Stimulated activated naive CD4-positive, alpha-beta T cell (primary cell): ENCODE measurements around the gene ADAP1.
A peak's percentile ranks its signal among the peaks of the same experiment; 100 is the strongest.
"Not testable (repeated sequence)": the region's sequence is repeated elsewhere in the genome, so short reads cannot be mapped to it uniquely, and the experiment has no call there.

Source experiments
- DNase-seq, 6 experiments: peaks; one replicate each; lab custom pipeline; 2025; lab: John Stamatoyannopoulos, UW

ADAP1 gene

DNA sequence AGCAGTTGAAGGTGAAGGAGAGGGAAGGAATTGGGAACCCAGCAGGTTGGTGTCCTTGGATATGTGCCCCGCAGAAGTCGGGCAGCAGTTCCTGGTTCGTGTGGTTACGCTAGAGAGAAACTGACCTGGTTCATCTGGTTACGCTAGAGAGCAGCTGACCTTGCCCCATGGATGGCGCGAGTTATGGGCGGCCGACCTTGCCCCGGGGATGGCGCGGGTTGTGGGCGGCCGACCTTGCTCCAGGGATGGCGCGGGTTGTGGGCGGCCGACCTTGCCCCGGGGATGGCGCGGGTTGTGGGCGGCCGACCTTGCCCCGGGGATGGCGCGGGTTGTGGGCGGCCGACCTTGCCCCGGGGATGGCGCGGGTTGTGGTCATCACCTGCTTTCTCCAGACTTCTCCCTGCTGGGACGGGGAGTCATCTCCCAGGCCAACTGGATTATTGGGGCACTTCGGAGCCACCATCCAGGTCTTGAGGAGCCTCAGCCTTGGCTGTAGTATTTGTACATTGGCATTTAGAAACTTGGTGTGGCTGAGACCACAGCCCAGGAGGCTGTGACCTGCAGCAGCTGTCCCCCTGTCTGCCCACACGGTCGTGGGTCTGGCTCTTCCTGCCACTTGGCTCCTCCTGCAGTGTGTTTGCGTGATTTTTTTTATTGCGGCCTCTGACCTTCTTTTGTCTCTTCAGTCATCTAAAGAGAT, 72.0 kb downstream of the ADAP1 start:
- DNase-seq: no peak

GRCh38 chr7:881441-882234, 72.8 kb downstream of the ADAP1 start:
- DNase-seq: no peak

- DNase-seq: no peak
Observed at GRCh38 chr7:880450-880849, 74.0 kb downstream of the ADAP1 start.

DNA sequence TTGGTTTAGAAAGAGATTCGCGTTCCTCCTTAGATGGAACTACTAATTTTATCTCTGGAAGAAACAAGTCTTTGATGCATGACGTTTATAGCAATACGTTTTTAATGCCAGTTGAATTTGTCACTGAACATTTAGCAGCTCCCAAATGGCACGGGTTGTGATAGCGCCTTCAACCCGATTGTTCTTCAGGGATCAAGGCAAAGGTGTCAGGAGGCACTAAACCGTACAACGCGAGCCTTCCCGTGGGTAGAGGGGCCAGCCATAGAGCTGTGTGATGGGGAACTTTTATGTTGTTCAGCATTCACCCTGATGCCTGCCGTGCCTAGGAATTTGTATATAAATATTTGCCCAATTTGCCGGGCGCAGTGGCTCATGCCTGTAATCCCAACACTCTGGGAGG, 74.8 kb downstream of the ADAP1 start:
- DNase-seq: no peak

- no peak for DNase-seq
Observed at GRCh38 chr7:879093-879492, 75.4 kb downstream of the ADAP1 start.

- DNase-seq: peak in 1 of 6 experiments; percentile 26
Observed at GRCh38 chr7:877312-878232, 76.9 kb downstream of the ADAP1 start.

DNA sequence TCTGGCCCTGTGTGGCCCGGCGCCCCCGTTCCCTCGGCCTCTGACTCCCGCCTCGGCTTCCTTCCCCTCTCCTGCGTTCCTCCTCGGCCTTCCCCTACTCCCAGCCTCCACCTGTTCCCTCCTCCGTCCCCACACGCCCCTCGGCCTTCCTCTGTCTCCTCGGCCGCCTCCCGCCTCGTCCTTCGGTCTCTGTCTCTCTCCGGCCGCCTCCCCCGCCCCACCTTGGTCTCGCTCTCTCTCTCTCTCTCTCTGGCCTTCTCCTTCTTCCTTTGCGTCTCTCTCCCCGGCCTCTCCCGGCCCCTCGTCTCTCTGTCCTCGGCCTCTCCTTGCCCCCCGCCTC, 77.5 kb downstream of the ADAP1 start:
- DNase-seq: no peak

- DNase-seq: peak; percentile 93 to 100 (median 98)
Observed at GRCh38 chr7:876077-876971, 78.2 kb downstream of the ADAP1 start, which contains the start of gene GET4. TSS of gene GET4 (plus strand) at chr7:876554. CDS start at chr7:876646, 92 bp downstream.

- no peak for DNase-seq
Observed at GRCh38 chr7:875476-876076, 78.9 kb downstream of the ADAP1 start.

DNA sequence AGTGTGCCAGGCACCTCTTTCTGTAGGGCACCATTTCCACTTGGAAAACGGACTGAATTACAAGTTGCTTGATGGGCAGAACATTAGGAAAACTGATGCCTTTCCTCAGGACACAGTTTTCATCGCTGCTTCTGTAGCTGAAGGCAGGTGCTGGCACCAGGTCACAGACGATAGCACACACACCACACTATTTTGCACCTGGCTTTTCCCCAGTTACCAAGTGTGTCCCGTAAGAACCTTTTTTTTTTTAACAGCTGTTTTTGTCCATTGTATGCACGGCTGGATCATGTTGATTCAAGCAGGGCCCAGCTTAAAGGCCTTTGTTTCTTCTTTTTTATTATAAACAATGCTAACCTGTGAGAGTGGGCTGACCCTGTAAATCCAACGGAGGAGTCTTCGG, 79.4 kb downstream of the ADAP1 start:
- no peak for DNase-seq

- DNase-seq: no peak
Observed at GRCh38 chr7:874031-874749, 80.3 kb downstream of the ADAP1 start.

GRCh38 chr7:873367-874002, 81.0 kb downstream of the ADAP1 start:
- DNase-seq: peak; percentile 35 to 64 (median 54)

GRCh38 chr7:872685-873084, 81.8 kb downstream of the ADAP1 start:
- not testable (repeated sequence) for DNase-seq

GRCh38 chr7:871900-872537, 82.5 kb downstream of the ADAP1 start:
- DNase-seq: no peak

DNA sequence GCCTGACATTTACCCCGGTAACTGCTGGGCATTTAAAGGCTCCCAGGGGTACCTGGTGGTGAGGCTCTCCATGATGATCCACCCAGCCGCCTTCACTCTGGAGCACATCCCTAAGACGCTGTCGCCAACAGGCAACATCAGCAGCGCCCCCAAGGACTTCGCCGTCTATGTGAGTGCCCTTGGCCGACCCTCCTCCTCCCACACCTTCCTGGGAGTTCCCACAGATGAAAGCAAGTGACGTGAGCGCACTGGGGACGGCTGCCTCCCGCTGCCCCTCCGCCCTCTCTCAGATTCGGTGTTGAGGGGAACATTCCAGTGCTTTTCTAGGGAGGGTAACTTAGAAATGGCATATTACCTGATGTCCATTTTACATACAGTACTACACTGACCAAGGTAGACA, 85.1 kb downstream of the ADAP1 start:
- DNase-seq: no peak

DNA sequence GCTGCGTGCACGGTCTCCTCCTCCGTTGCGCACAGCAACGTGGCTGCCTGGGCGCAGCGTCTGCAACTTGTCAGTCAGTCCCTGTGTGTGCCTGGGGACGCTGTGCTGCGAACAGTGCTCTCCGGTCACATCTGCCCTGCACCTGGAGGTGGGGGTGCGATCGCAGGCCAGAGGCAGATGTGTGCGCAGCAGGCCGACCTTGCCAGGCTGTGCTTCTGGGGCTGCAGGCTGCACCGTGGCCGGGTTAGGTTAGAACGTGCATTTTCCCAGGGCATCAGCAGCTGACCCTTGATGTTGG, 86.3 kb downstream of the ADAP1 start:
- DNase-seq: no peak

DNA sequence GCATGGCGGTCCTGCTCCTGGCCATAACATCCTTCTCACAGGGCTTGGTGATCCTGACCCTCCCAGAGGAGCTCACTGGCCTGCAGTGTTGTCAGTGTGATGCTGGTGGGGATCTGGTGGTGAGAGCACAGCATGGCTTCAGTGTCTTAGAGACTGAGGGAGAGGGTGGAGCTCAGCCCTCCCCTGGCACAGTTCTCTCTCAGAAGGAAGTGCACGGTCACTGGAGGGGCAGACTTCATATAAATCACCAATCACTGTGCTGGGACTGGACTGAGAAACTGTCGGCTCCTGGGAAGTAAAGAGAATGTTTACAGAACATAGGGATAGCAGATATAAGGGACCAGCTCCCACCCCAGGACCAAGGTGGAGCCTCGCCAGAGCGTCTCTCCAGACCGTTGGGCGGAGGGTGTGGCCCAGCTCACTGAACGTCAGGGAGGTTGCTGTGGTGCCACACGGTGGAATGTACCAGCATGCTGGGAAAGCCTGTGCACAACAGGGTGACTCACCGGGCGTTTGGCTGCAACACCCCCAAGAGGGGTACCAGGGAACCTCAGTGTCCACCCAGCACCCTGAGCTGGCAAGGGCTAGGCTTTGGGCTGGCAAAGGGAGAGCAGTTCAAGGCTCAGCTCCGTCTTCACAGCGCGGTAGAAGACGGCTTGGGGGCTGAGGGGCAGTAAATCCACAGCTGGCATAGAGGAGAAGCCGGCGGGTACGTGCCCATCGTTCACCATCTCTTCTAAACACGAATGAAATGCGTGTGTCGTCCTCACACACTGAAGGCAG, 86.9 kb downstream of the ADAP1 start:
- DNase-seq: no peak

DNA sequence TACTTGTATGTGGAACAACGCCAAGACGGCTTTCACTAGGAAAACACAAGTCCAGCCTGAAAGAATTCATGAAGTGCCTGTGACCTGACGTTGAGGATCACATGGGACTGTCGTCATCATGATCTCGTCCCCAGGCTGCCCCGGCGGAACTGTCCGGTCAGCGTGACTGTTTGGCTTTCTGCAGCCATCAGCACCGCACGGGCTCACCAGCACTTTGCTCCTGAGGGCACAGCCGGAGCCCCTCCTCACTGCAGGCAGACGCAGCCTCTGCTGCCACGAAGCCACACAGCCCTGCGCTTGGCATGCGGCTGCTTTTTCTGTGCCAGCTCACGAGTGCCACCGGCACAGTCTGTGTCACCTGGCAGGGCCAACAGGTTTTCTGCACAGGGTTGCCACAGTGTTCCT, 87.5 kb downstream of the ADAP1 start:
- DNase-seq: no peak

GRCh38 chr7:865921-866320, 88.6 kb downstream of the ADAP1 start:
- DNase-seq: no peak
